GM10266 (cell line): ENCODE data around the gene TP53I11.

ENCODE experiments used
- DNase-seq: peaks from one replicate; pipeline ENCODE4 v3.0.0; 2012; ENCODE audit errors: extremely low spot score
- TF ChIP-seq, protein P1 (sequence below): IDR thresholded peaks from 2 replicates; pipeline ENCODE4 v1.5.1; 2012; ENCODE audit warnings: mild to moderate bottlenecking, low read depth; ENCODE audit not compliant: control insufficient read depth, insufficient read depth; ENCODE audit errors: missing control alignments

The TP53I11 gene

GRCh38 chr11:44947114-44947513 lies 3.6 kb downstream of the TP53I11 start:
- TF ChIP-seq, protein P1, sequence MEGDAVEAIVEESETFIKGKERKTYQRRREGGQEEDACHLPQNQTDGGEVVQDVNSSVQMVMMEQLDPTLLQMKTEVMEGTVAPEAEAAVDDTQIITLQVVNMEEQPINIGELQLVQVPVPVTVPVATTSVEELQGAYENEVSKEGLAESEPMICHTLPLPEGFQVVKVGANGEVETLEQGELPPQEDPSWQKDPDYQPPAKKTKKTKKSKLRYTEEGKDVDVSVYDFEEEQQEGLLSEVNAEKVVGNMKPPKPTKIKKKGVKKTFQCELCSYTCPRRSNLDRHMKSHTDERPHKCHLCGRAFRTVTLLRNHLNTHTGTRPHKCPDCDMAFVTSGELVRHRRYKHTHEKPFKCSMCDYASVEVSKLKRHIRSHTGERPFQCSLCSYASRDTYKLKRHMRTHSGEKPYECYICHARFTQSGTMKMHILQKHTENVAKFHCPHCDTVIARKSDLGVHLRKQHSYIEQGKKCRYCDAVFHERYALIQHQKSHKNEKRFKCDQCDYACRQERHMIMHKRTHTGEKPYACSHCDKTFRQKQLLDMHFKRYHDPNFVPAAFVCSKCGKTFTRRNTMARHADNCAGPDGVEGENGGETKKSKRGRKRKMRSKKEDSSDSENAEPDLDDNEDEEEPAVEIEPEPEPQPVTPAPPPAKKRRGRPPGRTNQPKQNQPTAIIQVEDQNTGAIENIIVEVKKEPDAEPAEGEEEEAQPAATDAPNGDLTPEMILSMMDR: no peak
- no peak for DNase-seq

- TF ChIP-seq, protein P1: no peak
- DNase-seq: no peak
These were observed 4.4 kb downstream of the TP53I11 start for GRCh38 chr11:44946263-44946662.

- TF ChIP-seq, protein P1: no peak
- DNase-seq: no peak
These were observed 5.0 kb downstream of the TP53I11 start for GRCh38 chr11:44945666-44946065.

DNA sequence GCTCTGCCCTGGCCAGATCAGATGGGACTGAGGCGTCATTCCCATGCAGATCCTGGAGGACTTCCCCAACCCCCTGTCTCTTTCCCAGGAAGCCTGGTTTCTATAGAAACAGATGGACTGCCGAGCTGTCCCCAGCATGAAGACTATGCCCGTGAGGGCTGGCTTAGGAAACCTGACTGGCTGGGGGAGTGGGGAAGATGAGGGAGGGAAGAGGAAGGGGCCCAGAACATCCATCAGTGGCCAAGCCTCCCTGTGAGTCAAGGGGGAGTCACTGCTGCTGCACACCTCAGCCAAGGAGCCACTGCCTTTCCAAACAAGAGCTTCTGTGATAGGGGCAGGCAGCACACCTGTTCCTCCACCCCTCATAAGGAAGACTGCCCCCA lies 5.8 kb downstream of the TP53I11 start:
- DNase-seq: no peak
- TF ChIP-seq, protein P1: no peak

GRCh38 chr11:44944181-44944852 lies 6.4 kb downstream of the TP53I11 start:
- DNase-seq: no peak
- TF ChIP-seq, protein P1: no peak

GRCh38 chr11:44943696-44944095 lies 7.0 kb downstream of the TP53I11 start:
- TF ChIP-seq, protein P1: no peak
- no peak for DNase-seq

GRCh38 chr11:44943118-44943517 lies 7.6 kb downstream of the TP53I11 start:
- DNase-seq: no peak
- TF ChIP-seq, protein P1: no peak
